SH-SY5Y (cell line): ENCODE data around the gene TNS3.

Experiments
- GATA2 ChIP-seq: IDR thresholded peaks from 2 replicates; pipeline ENCODE4 v1.6.1; 2011; ENCODE audit warnings: mild to moderate bottlenecking, low read depth, low read length
- GATA3 ChIP-seq: IDR thresholded peaks from 2 replicates; pipeline ENCODE4 v1.6.1; 2011; ENCODE audit warnings: low read depth, mild to moderate bottlenecking, low read length, moderate library complexity

DNA sequence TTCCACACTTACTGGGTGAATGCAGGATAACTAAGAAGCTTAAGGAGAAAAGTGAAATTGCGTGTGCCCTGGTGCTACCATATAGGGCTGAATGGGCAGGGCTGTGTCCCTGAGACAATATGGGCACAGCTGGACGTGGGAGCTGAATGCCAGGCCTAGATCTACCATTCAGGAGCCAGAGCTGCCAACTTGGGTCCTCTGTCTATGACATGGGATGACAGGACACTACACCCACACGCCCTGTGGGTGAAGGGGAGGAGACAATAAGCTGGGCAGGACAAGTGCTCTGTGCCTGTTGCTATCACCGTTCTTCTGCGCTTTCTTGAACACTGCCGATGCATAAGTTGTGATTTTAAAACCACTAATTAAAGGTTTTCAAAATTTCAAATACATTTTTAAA lies 293.9 kb downstream of the TNS3 start:
- TF ChIP-seq GATA2 (no peak), GATA3 (no peak)
